H9 (cell line): Measurements from ENCODE around the gene SCTR. TPM values are rescaled to one million over a fixed set of nuclear protein-coding genes. Genes with fewer than 3 reads are reported as not detected.

Experiments used
- DNase-seq: peaks from one replicate; pipeline ENCODE4 v3.0.0-alpha.2; 2017
- H2AFZ ChIP-seq: one replicate; pipeline ENCODE4 v1.6.1; 2013; ENCODE audit warnings: mild to moderate bottlenecking, low read length, control low read depth, moderate library complexity
- H2AK5ac ChIP-seq: 2 replicates; pipeline ENCODE4 v1.6.1; 2013; ENCODE audit warnings: low read length, control low read depth, mixed read lengths; ENCODE audit not compliant: insufficient read length
- H2BK120ac ChIP-seq: one replicate; pipeline ENCODE4 v1.6.1; 2013; ENCODE audit warnings: low read depth, mild to moderate bottlenecking, low read length, control low read depth, inconsistent platforms; ENCODE audit not compliant: poor library complexity, severe bottlenecking
- H2BK12ac ChIP-seq: 2 replicates; pipeline ENCODE4 v1.6.1; 2013; ENCODE audit warnings: low read length, control low read depth, mixed read lengths, low read depth; ENCODE audit not compliant: insufficient read length
- H2BK15ac ChIP-seq: 2 replicates; pipeline ENCODE4 v1.6.1; 2013; ENCODE audit warnings: low read depth, low read length, control low read depth
- H2BK20ac ChIP-seq: one replicate; pipeline ENCODE4 v1.6.1; 2013; ENCODE audit warnings: low read depth, mild to moderate bottlenecking, low read length, control low read depth, inconsistent platforms; ENCODE audit not compliant: poor library complexity, severe bottlenecking
- H2BK5ac ChIP-seq: 2 replicates; pipeline ENCODE4 v1.6.1; 2013; ENCODE audit warnings: low read length, control low read depth, mixed read lengths; ENCODE audit not compliant: insufficient read length
- H3K14ac ChIP-seq: 2 replicates; pipeline ENCODE4 v1.6.1; 2013; ENCODE audit warnings: low read length, control low read depth; ENCODE audit not compliant: insufficient read depth
- H3K18ac ChIP-seq: 2 replicates; pipeline ENCODE4 v1.6.1; 2013; ENCODE audit warnings: low read depth, mild to moderate bottlenecking, mixed read lengths, low read length, control low read depth; ENCODE audit not compliant: insufficient read length
- H3K23ac ChIP-seq: 2 replicates; pipeline ENCODE4 v1.6.1; 2013; ENCODE audit warnings: low read length, control low read depth, mixed read lengths, low read depth; ENCODE audit not compliant: insufficient read length
- H3K23me2 ChIP-seq: 2 replicates; pipeline ENCODE4 v1.6.1; 2013; ENCODE audit warnings: low read depth, mild to moderate bottlenecking, mixed read lengths, low read length, control low read depth; ENCODE audit not compliant: insufficient read length, poor library complexity, severe bottlenecking
- H3K27ac ChIP-seq: 2 replicates; pipeline ENCODE4 v1.5.1; 2013; ENCODE audit warnings: low read length, control low read depth, mixed read lengths, low read depth; ENCODE audit not compliant: insufficient read length
- H3K27me3 ChIP-seq: 2 replicates; pipeline ENCODE4 v1.6.1; 2013; ENCODE audit warnings: low read length, control low read depth, inconsistent platforms; ENCODE audit not compliant: insufficient read depth
- H3K4ac ChIP-seq: 2 replicates; pipeline ENCODE4 v1.6.1; 2013; ENCODE audit warnings: low read depth, mild to moderate bottlenecking, control low read depth, inconsistent platforms, low read length, moderate library complexity
- H3K4me1 ChIP-seq: 2 replicates; pipeline ENCODE4 v1.6.1; 2013; ENCODE audit warnings: low read length, control low read depth, inconsistent platforms; ENCODE audit not compliant: insufficient read depth
- H3K4me2 ChIP-seq: 2 replicates; pipeline ENCODE4 v1.6.1; 2013; ENCODE audit warnings: low read length, control low read depth, mixed read lengths; ENCODE audit not compliant: insufficient read length, insufficient read depth
- H3K56ac ChIP-seq: 2 replicates; pipeline ENCODE4 v1.6.1; 2013; ENCODE audit warnings: low read depth, mild to moderate bottlenecking, mixed read lengths, low read length, control low read depth; ENCODE audit not compliant: insufficient read length
- H3K79me1 ChIP-seq: 2 replicates; pipeline ENCODE4 v1.6.1; 2013; ENCODE audit warnings: low read depth, mild to moderate bottlenecking, moderate library complexity, low read length, control low read depth, inconsistent platforms; ENCODE audit not compliant: insufficient read depth, poor library complexity, severe bottlenecking
- H3K79me2 ChIP-seq: 2 replicates; pipeline ENCODE4 v1.6.1; 2013; ENCODE audit warnings: low read length, control low read depth, inconsistent platforms; ENCODE audit not compliant: insufficient read depth
- H3K9ac ChIP-seq: 2 replicates; pipeline ENCODE4 v1.6.1; 2013; ENCODE audit warnings: low read length, control low read depth, mixed read lengths; ENCODE audit not compliant: insufficient read length; ENCODE audit errors: extremely low read depth
- H3K9me3 ChIP-seq: one replicate; pipeline ENCODE4 v1.6.1; 2013; ENCODE audit warnings: low read depth, low read length, inconsistent platforms; ENCODE audit not compliant: control insufficient read depth
- H3T11ph ChIP-seq: one replicate; pipeline ENCODE4 v1.6.1; 2013; ENCODE audit warnings: mild to moderate bottlenecking, low read length, control low read depth, inconsistent platforms
- H4K20me1 ChIP-seq: one replicate; pipeline ENCODE4 v1.6.1; 2013; ENCODE audit not compliant: control insufficient read depth, insufficient read length, insufficient read depth
- H4K5ac ChIP-seq: 2 replicates; pipeline ENCODE4 v1.6.1; 2013; ENCODE audit warnings: low read depth, mild to moderate bottlenecking, mixed read lengths, low read length, control low read depth; ENCODE audit not compliant: insufficient read length
- H4K8ac ChIP-seq: replicated peaks from 2 replicates; pipeline ENCODE4 v1.6.1; 2013; ENCODE audit warnings: low read length, control low read depth, mixed read lengths, low read depth; ENCODE audit not compliant: insufficient read length
- H4K91ac ChIP-seq: 2 replicates; pipeline ENCODE4 v1.6.1; 2013; ENCODE audit warnings: low read depth, mild to moderate bottlenecking, moderate library complexity, mixed read lengths, low read length, control low read depth; ENCODE audit not compliant: insufficient read length
- H3K27ac Mint-ChIP-seq, 3 experiments: 2 replicates in 2 of 3; 3 replicates in 1 of 3; pipeline ENCODE4 v1.8.0; 2020 to 2021; ENCODE audit warnings: mixed read lengths in 3 of 3, mild to moderate bottlenecking in 1 of 3, moderate library complexity in 1 of 3
- H3K27me3 Mint-ChIP-seq: 2 replicates; pipeline ENCODE4 v1.8.0; 2021; ENCODE audit warnings: low read depth, mild to moderate bottlenecking, moderate library complexity, mixed read lengths
- H3K36me3 Mint-ChIP-seq, 3 experiments: 2 replicates in 2 of 3; 3 replicates in 1 of 3; pipeline ENCODE4 v1.8.0; 2020 to 2021; ENCODE audit warnings: low read depth in 3 of 3, mixed read lengths in 3 of 3; ENCODE audit not compliant: insufficient read depth in 1 of 3
- H3K4me1 Mint-ChIP-seq, 2 experiments: 2 replicates each; pipeline ENCODE4 v1.8.0; 2020; ENCODE audit warnings: mixed read lengths in 2 of 2
- H3K4me3 Mint-ChIP-seq, 2 experiments: 2 replicates in 1 of 2; 3 replicates in 1 of 2; pipeline ENCODE4 v1.8.0; 2020 to 2021; ENCODE audit warnings: mild to moderate bottlenecking in 2 of 2, mixed read lengths in 2 of 2, moderate library complexity in 1 of 2
- H3K9me3 Mint-ChIP-seq, 2 experiments: 2 replicates in 1 of 2; 3 replicates in 1 of 2; pipeline ENCODE4 v1.8.0; 2020; ENCODE audit warnings: mild to moderate bottlenecking in 2 of 2, mixed read lengths in 2 of 2, moderate library complexity in 1 of 2
- WGBS: extraction: QIAGEN DNeasy Blood & Tissue Kit; methylation state at CpG from one replicate; pipeline ENCODE4 v1.1.7; 2013; ENCODE audit warnings: missing lambda C conversion rate, low lambda C conversion rate, mixed read lengths; ENCODE audit not compliant: insufficient read length; ENCODE audit errors: extremely low coverage; 5-methylcytosine and 5-hydroxymethylcytosine counted together
- total RNA-seq: library from RNA; stranded (reverse); gene quantifications from 2 replicates; pipeline ENCODE4 v1.2.1, GENCODE V29; 2021
- TF ChIP-seq, protein P1 (sequence below): fragments of 200-600 bp; sonication (generic); conservative IDR thresholded peaks from 3 replicates; pipeline ENCODE4 v1.8.0; 2021; ENCODE audit warnings: antibody characterized with exemption, mild to moderate bottlenecking

SCTR gene
- total RNA-seq, 1 experiment from 2014 or later, result not detected

DNA sequence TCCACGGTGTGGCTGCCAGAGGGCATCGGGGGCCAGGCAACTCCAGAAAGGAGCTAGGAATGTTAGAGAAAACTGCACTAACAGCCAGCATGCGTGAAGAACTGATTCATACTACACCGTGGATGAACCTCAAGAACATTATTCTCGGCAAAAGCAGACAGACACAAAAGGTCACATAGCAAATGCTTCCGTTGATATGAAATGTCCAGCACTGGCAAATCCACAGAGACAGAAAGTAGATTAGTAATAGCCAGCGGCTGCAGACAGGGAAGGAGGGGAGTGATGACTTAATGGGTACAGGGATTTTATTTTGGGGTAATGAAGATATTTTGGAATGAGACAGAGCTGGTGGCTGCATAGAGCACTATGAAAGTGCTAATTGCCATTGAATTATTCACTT lies 37.4 kb downstream of the SCTR start:
- Histone ChIP-seq H4K91ac (no peak overlapping the region), H3K27ac (no peak overlapping the region), H3K9me3 (no peaks in the 10 kb centered on the region), H3K79me1 (no peaks in the 10 kb centered on the region), H4K8ac (no peak overlapping the region), H2BK120ac (no peak overlapping the region), H3K14ac (no peak overlapping the region), H3K18ac (no peak overlapping the region), H2AFZ (no peak overlapping the region), H2BK5ac (no peak overlapping the region), H2BK20ac (no peak overlapping the region), H3K4ac (no peak overlapping the region), H2AK5ac (no peak overlapping the region), H3K27me3 (no peaks in the 10 kb centered on the region), H3K4me1 (peaks cover 2% of the 10 kb centered on the region), H4K5ac (no peak overlapping the region), H2BK12ac (no peak overlapping the region), H3K4me2 (no peak overlapping the region), H3K9ac (no peak overlapping the region), H3T11ph (no peak overlapping the region), H3K79me2 (no peaks in the 10 kb centered on the region), H3K56ac (no peak overlapping the region), H3K23me2 (no peaks in the 10 kb centered on the region), H3K23ac (no peak overlapping the region), H4K20me1 (no peaks in the 10 kb centered on the region), H2BK15ac (no peak overlapping the region)
- Mint-ChIP-seq H3K4me1 (peaks cover 14 to 35% of the 10 kb centered on the region in 2 experiments), H3K4me3 (no peak overlapping the region), H3K27ac (no peak overlapping the region), H3K27me3 (peaks cover 1% of the 10 kb centered on the region), H3K9me3 (no peaks in the 10 kb centered on the region; a peak in 1 of 5 replicates), H3K36me3 (no peaks in the 10 kb centered on the region)
- no CpG with 5 or more reads among the region's 7 CpGs for WGBS
- TF ChIP-seq, protein P1, sequence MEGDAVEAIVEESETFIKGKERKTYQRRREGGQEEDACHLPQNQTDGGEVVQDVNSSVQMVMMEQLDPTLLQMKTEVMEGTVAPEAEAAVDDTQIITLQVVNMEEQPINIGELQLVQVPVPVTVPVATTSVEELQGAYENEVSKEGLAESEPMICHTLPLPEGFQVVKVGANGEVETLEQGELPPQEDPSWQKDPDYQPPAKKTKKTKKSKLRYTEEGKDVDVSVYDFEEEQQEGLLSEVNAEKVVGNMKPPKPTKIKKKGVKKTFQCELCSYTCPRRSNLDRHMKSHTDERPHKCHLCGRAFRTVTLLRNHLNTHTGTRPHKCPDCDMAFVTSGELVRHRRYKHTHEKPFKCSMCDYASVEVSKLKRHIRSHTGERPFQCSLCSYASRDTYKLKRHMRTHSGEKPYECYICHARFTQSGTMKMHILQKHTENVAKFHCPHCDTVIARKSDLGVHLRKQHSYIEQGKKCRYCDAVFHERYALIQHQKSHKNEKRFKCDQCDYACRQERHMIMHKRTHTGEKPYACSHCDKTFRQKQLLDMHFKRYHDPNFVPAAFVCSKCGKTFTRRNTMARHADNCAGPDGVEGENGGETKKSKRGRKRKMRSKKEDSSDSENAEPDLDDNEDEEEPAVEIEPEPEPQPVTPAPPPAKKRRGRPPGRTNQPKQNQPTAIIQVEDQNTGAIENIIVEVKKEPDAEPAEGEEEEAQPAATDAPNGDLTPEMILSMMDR, result no peak
- DNase-seq, result no peak
